HG03457 (cell line): ENCODE measurements around the gene CA5A.

Source experiments
- ATAC-seq: cut with Tn5 transposase; IDR thresholded peaks from one replicate; pipeline ENCODE4 v1.9.1; 2021; ENCODE audit warnings: moderate number of reproducible peaks; ENCODE audit not compliant: unreplicated experiment

The CA5A gene

DNA sequence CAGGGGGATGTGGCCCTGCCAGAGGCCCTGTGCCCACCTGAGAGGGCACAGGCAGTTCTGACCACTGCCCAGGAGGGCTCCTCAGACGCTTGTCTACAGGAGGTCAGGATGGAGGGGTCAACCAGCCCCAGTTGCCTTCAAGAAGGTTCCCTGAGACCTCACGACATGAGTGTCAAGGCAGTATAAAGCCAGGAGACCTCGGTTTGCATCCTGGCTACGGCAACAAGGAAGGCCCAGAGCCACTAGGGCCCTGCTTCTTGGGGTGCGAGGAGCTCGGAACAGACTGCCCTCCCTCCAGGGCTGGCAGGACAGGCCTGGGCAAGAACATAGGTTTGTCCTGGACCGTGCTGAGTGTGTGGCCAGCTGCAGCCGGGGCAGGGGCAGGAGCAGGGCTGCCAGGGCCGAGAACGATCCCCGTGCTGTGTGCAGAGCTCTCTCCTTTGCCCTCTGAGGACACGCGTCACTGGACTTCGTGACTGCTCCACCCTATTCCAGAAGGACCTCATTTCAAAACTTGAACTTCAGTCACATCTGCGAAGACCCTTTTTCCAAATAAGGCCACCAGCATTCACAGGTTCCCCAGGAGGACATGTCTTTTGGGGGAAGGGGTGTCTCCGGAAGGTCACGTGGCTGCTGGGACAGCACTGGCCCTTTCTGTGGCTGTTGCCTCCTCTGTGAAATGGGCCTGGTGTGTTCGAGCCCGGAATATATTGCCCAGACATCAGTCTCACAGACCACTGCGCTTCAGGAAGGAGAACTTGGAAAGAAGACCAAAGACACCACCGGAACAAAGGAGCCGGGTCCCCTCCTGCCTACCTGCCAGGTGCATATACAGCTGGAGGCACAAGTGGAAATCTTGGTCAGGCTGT lies 94.8 kb downstream of the CA5A start:
- no peak for ATAC-seq

DNA sequence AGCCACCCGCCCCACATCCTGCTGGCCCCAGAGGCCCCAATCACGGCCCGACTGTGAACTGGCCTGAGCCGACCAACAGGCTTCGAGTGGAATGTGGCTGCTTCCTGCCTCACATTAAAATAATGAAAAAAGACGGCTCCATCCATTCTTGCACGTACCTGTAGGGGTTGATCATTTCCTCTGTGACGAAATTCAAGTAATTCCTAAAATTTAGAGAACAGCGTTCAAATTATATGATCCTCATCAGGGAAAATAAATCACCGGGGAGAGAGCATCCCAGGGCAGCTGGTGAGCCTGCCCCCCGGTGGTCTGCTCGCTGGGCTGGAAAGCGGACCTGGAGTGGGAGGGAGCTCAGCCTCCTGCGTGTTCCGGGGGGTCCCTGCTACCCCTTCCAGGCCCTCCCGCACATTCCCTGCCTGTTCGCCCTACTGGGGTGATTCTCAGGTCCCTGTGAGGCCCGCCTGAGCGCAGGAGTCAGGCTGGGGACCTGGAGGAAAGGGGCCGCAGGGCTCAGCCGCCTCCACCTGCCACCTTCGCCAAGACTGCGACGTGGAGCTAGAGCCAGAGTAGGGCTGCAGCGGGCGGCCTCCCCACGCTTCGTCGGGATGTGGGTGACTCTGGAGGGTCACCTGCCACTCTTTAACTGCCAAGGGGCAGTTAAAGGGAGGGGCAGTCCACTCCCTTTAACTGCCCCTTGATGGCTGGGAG lies 95.9 kb downstream of the CA5A start:
- no peak for ATAC-seq

DNA sequence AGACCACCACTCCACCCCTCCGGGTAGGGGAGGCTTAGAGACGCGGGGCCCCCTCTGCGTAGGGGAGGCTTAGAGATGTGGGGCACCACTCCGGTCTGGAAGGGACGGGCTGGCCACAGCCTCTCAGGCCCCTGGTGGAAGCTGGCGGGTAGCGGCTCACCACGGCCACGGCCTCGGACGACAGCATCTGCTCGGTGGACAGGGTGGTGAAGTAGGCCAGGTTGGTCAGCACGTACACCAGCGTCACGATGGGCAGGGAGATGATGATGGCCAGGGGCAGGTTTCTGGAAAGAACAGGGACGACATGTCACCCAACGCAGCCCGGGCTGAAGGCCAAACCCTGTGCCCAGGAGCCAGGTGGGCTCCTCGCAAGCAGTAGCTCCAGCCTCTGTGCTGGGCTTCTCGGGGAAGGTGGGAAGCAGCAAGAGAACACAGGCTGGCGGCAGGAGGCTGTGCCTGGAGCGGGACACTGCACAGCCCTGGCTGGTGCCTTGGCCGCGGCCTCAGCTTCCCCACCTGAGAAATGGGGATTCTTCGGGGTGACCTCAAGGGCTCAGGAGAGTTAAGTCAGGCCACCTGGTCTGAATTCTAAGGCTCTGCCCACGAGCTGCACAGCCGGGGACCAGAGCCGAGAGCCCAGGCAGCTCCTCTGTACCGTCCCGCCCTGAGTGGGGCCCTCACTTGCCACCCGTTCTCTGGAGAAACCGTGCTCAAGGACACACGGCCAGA lies 96.6 kb downstream of the CA5A start:
- ATAC-seq, result no peak

DNA sequence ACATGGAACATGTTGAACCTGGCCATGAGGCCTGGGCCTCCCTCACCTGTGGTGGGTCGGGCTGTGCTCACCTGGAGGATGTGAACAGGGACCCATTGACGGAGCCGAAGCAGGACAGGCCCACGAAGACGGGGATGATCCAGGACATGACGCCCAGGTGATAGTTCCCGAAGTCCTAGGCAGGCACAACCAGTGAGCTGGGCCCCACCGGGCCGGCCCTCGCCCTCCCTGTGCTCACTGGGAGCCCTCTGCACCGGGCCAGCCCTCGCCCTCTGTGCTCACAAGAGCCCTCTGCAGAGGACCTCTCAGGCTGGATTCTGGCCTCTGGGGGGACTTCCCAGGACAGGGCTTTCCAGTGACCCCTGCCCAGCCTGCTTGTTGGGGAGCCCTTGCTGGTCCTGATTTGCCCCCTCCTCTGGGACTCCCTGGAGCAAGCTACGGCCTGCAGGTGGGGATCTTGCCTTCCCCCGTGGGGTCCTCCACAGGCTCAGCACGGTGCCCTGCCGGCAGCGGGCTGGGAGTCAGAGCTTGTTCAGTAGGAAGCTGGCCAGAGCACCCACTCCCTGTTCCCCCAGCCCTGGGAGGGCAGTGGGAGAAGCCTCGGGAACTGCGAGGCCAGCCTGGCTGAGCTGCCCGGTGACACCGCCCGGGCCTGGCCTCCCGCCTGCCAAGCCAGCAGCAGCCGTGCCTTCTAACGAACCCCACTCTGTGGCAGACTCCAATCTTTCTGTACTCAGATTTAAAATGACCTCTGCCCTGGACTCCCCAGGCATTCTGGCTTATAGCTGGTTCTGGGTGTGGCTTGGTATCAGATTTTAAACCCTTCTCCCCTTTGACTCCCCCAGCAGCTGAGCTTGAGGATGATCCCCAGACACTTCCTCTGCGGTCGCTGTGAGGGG lies 97.4 kb downstream of the CA5A start:
- no peak for ATAC-seq
